ENCODE results near the gene PTPRR.

DNA sequence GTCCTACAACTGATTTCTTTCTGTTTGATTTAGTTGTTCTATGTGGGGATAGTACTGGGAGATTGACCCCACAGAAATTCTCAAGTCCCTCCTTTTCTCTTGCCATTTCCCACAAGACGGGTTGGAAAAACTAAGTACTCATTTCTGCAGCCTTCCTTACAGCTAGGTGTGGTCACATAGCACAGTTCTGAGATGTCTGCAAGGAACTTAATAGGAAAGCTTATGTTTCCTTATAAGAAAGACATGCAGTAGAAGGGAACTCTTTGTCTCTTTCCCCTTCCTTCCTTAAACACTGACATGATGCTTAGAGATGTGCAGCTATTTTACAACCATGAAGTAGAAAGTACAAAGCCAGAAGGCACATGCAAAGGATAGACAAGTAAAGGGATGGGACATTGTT, 113.7 kb downstream of the PTPRR start:
- TF ChIP-seq, protein P1, sequence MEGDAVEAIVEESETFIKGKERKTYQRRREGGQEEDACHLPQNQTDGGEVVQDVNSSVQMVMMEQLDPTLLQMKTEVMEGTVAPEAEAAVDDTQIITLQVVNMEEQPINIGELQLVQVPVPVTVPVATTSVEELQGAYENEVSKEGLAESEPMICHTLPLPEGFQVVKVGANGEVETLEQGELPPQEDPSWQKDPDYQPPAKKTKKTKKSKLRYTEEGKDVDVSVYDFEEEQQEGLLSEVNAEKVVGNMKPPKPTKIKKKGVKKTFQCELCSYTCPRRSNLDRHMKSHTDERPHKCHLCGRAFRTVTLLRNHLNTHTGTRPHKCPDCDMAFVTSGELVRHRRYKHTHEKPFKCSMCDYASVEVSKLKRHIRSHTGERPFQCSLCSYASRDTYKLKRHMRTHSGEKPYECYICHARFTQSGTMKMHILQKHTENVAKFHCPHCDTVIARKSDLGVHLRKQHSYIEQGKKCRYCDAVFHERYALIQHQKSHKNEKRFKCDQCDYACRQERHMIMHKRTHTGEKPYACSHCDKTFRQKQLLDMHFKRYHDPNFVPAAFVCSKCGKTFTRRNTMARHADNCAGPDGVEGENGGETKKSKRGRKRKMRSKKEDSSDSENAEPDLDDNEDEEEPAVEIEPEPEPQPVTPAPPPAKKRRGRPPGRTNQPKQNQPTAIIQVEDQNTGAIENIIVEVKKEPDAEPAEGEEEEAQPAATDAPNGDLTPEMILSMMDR (IDR thresholded peaks at IDR 0.05; ENCODE audit: low read depth, low read length) = no peak
- TF ChIP-seq MYC (IDR thresholded peaks at IDR 0.05; ENCODE audit: low read depth, low read length) (no peak), POLR2A (IDR thresholded peaks at IDR 0.05; ENCODE audit: extremely low read depth, insufficient read length) (no peak)
- TF ChIP-seq, protein P2, sequence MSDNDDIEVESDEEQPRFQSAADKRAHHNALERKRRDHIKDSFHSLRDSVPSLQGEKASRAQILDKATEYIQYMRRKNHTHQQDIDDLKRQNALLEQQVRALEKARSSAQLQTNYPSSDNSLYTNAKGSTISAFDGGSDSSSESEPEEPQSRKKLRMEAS (IDR thresholded peaks at IDR 0.05; ENCODE audit: low read depth, low read length) = no peak
